H1 (cell line): Measurements from ENCODE around the gene MTNR1B. TPM values are rescaled to one million over a fixed set of nuclear protein-coding genes. Genes with fewer than 3 reads are reported as not detected.

Experiments
- CTCF ChIA-PET: fragments of 300-600 bp; sonication (Branson Sonifier 250); formaldehyde crosslinking; loops from one replicate; lab custom pipeline; 2021; ENCODE audit not compliant: partially characterized antibody; lab: Charles Lee
- POLR2A ChIA-PET: fragments of 300-600 bp; sonication (Branson Sonifier 250); formaldehyde crosslinking; loops from one replicate; lab custom pipeline; 2021; ENCODE audit warnings: inconsistent platforms; ENCODE audit not compliant: partially characterized antibody; lab: Charles Lee
- DNase-seq, 2 experiments: peaks; one replicate each; pipeline versions ENCODE4 v3.0.0 to v3.0.0-alpha.2; 2010 to 2022; ENCODE audit warnings: low spot score in 2 of 2, low read depth in 1 of 2, mixed read lengths in 1 of 2
- FAIRE-seq: peaks from 2 replicates; lab custom pipeline; 2011; peaks lifted over from hg19 to GRCh38; lab: Jason Lieb, UNC
- H2AFZ ChIP-seq: 2 replicates; pipeline ENCODE4 v1.8.1; 2012; ENCODE audit warnings: low read length, inconsistent platforms
- H2AK5ac ChIP-seq: 2 replicates; pipeline ENCODE4 v1.6.1; 2013; ENCODE audit warnings: low read depth, low read length
- H2BK120ac ChIP-seq: replicated peaks from 2 replicates; pipeline ENCODE3; 2013; ENCODE audit warnings: low read depth, low read length, inconsistent platforms
- H2BK12ac ChIP-seq: 2 replicates; pipeline ENCODE4 v1.6.1; 2013; ENCODE audit warnings: low read depth, low read length
- H2BK15ac ChIP-seq: 2 replicates; pipeline ENCODE4 v1.6.1; 2013; ENCODE audit warnings: low read length
- H2BK20ac ChIP-seq: 2 replicates; pipeline ENCODE4 v1.6.1; 2013; ENCODE audit warnings: low read length
- H2BK5ac ChIP-seq: 2 replicates; pipeline ENCODE4 v1.6.1; 2013; ENCODE audit warnings: low read depth, low read length
- H3K14ac ChIP-seq: 2 replicates; pipeline ENCODE4 v1.6.1; 2013; ENCODE audit warnings: inconsistent platforms; ENCODE audit not compliant: insufficient read length
- H3K18ac ChIP-seq: 2 replicates; pipeline ENCODE4 v1.6.1; 2013; ENCODE audit warnings: low read length; ENCODE audit errors: extremely low read depth
- H3K23ac ChIP-seq: 2 replicates; pipeline ENCODE4 v1.6.1; 2013; ENCODE audit warnings: inconsistent platforms; ENCODE audit not compliant: insufficient read length
- H3K23me2 ChIP-seq: 2 replicates; pipeline ENCODE4 v1.6.1; 2013; ENCODE audit warnings: low read depth, low read length
- H3K27ac ChIP-seq: 2 replicates; pipeline ENCODE4 v1.6.1; 2011; ENCODE audit warnings: low read depth, low read length, inconsistent platforms
- H3K27me3 ChIP-seq, 4 experiments: replicated peaks in 1 of 4; 1 replicate in 1 of 4; 2 replicates in 3 of 4; pipeline versions ENCODE4 v1.6.1 to v1.8.1; 2011 to 2013; ENCODE audit warnings: low read length in 3 of 4, mild to moderate bottlenecking in 3 of 4, inconsistent platforms in 2 of 4, mixed read lengths in 2 of 4, moderate library complexity in 1 of 4; ENCODE audit not compliant: control insufficient read depth in 3 of 4, insufficient read depth in 3 of 4; ENCODE audit errors: extremely low read depth in 1 of 4
- H3K36me3 ChIP-seq, 4 experiments: 2 replicates each; pipeline versions ENCODE4 v1.6.1 to v1.8.1; 2011 to 2013; ENCODE audit warnings: mild to moderate bottlenecking in 4 of 4, low read length in 3 of 4, moderate library complexity in 2 of 4, control low read depth in 1 of 4, inconsistent platforms in 1 of 4; ENCODE audit not compliant: insufficient read depth in 4 of 4, control insufficient read depth in 2 of 4
- H3K4ac ChIP-seq: replicated peaks from 2 replicates; pipeline ENCODE3; 2013; ENCODE audit warnings: low read length, low read depth, mixed read lengths, inconsistent platforms; ENCODE audit not compliant: insufficient read length
- H3K4me1 ChIP-seq, 4 experiments: replicated peaks in 1 of 4; 1 replicate in 1 of 4; 2 replicates in 3 of 4; pipeline versions ENCODE4 v1.6.1 to v1.8.1; 2011 to 2013; ENCODE audit warnings: low read length in 3 of 4, inconsistent platforms in 2 of 4, mixed read lengths in 1 of 4; ENCODE audit not compliant: insufficient read depth in 4 of 4, control insufficient read depth in 3 of 4
- H3K4me2 ChIP-seq, 2 experiments: 2 replicates each; pipeline versions ENCODE4 v1.6.1 to v1.8.1; 2011 to 2013; ENCODE audit warnings: low read depth in 2 of 2, low read length in 2 of 2, control low read depth in 1 of 2, inconsistent platforms in 1 of 2, mild to moderate bottlenecking in 1 of 2; ENCODE audit not compliant: insufficient read depth in 1 of 2
- H3K4me3 ChIP-seq, 4 experiments: fragments of 200-600, 300-600 bp in 1 of 4; sonication (generic), shearing (Covaris generic), sonication (Bioruptor Twin) in 1 of 4; 2 replicates each; pipeline versions ENCODE4 v1.5.1 to v1.8.1; 2011 to 2016; ENCODE audit warnings: low read length in 4 of 4, low read depth in 3 of 4, control low read depth in 2 of 4, inconsistent platforms in 2 of 4, mild to moderate bottlenecking in 2 of 4, mixed read lengths in 1 of 4, moderate library complexity in 1 of 4; ENCODE audit not compliant: insufficient read depth in 2 of 4; ENCODE audit errors: extremely low read depth in 1 of 4
- H3K56ac ChIP-seq: replicated peaks from 2 replicates; pipeline ENCODE3; 2013; ENCODE audit warnings: low read depth, mild to moderate bottlenecking, mixed read lengths, low read length, inconsistent platforms; ENCODE audit not compliant: insufficient read length
- H3K79me1 ChIP-seq: 2 replicates; pipeline ENCODE4 v1.6.1; 2013; ENCODE audit warnings: low read depth, low read length, control low read depth
- H3K79me2 ChIP-seq, 2 experiments: 2 replicates each; pipeline versions ENCODE4 v1.6.1 to v1.8.1; 2012 to 2013; ENCODE audit warnings: low read length in 2 of 2, mild to moderate bottlenecking in 2 of 2, inconsistent platforms in 1 of 2; ENCODE audit not compliant: insufficient read depth in 2 of 2, control insufficient read depth in 1 of 2
- H3K9ac ChIP-seq, 4 experiments: replicated peaks in 1 of 4; 1 replicate in 1 of 4; 2 replicates in 3 of 4; pipeline versions ENCODE4 v1.6.1 to v1.8.1; 2011 to 2013; ENCODE audit warnings: low read depth in 3 of 4, low read length in 3 of 4, control low read depth in 2 of 4, mild to moderate bottlenecking in 2 of 4, moderate library complexity in 2 of 4, inconsistent platforms in 1 of 4; ENCODE audit errors: extremely low read depth in 1 of 4
- H3K9me3 ChIP-seq, 2 experiments: 2 replicates each; pipeline versions ENCODE4 v1.6.1 to v1.8.1; 2012 to 2013; ENCODE audit warnings: mild to moderate bottlenecking in 2 of 2, moderate library complexity in 2 of 2, control low read depth in 1 of 2, inconsistent platforms in 1 of 2, low read depth in 1 of 2, low read length in 1 of 2, mixed read lengths in 1 of 2; ENCODE audit not compliant: insufficient read depth in 2 of 2
- H4K20me1 ChIP-seq, 2 experiments: replicated peaks in 1 of 2; 2 replicates each; pipeline versions ENCODE3 to v1.8.1; 2011 to 2013; ENCODE audit warnings: inconsistent platforms in 2 of 2, low read length in 2 of 2, mild to moderate bottlenecking in 1 of 2; ENCODE audit not compliant: insufficient read depth in 2 of 2, control insufficient read depth in 1 of 2
- H4K5ac ChIP-seq: 2 replicates; pipeline ENCODE4 v1.6.1; 2013; ENCODE audit warnings: low read length, low read depth, mixed read lengths, inconsistent platforms; ENCODE audit not compliant: insufficient read length
- H4K8ac ChIP-seq: 2 replicates; pipeline ENCODE4 v1.8.0; 2013; ENCODE audit warnings: mild to moderate bottlenecking, moderate library complexity, low read length, inconsistent platforms; ENCODE audit not compliant: insufficient read depth; ENCODE audit errors: extremely low read depth
- H4K91ac ChIP-seq: replicated peaks from 2 replicates; pipeline ENCODE3; 2013; ENCODE audit warnings: low read length, mixed read lengths, inconsistent platforms; ENCODE audit not compliant: insufficient read length
- ASH2L ChIP-seq: fragments of 200-600, 300-600 bp; sonication (generic); IDR thresholded peaks from one replicate; pipeline ENCODE4 v1.7.1; 2017; ENCODE audit warnings: low read length
- CBX5 ChIP-seq: fragments of 300-800, 300-1000 bp; sonication (generic); IDR thresholded peaks from 2 replicates; pipeline ENCODE4 v1.7.1; 2016; ENCODE audit warnings: antibody characterized with exemption, low read length, low read depth
- CBX8 ChIP-seq: fragments of 300-800, 300-1000 bp; sonication (generic); IDR thresholded peaks from 2 replicates; pipeline ENCODE4 v1.7.1; 2016; ENCODE audit warnings: low read depth, low read length, borderline replicate concordance
- CHD1 ChIP-seq: IDR thresholded peaks from 2 replicates; pipeline ENCODE4 v1.6.1; 2012; ENCODE audit warnings: low read depth, low read length, improper control_type of control experiment
- CREB1 ChIP-seq: IDR thresholded peaks from 2 replicates; pipeline ENCODE4 v1.6.1; 2012; ENCODE audit warnings: inconsistent platforms
- EGR1 ChIP-seq: IDR thresholded peaks from 2 replicates; pipeline ENCODE4 v1.6.1; 2011; ENCODE audit warnings: low read depth, low read length, borderline replicate concordance
- EP300 ChIP-seq, 2 experiments: IDR thresholded peaks; 1 replicate in 1 of 2; 2 replicates in 1 of 2; pipeline ENCODE4 v1.6.1; 2011 to 2012; ENCODE audit warnings: low read depth in 2 of 2, low read length in 2 of 2, mild to moderate bottlenecking in 2 of 2, borderline replicate concordance in 1 of 2, inconsistent platforms in 1 of 2, moderate library complexity in 1 of 2
- EZH2 ChIP-seq: fragments of 200-600 bp; sonication (generic); IDR thresholded peaks from 2 replicates; pipeline ENCODE4 v1.7.1; 2012; ENCODE audit warnings: low read depth, mild to moderate bottlenecking, moderate library complexity, low read length, inconsistent platforms; ENCODE audit not compliant: severe bottlenecking
- JUND ChIP-seq: IDR thresholded peaks from 2 replicates; pipeline ENCODE4 v1.6.1; 2011; ENCODE audit warnings: mild to moderate bottlenecking, improper control_type of control experiment, low read length
- NANOG ChIP-seq: IDR thresholded peaks from 2 replicates; pipeline ENCODE4 v1.6.1; 2011; ENCODE audit warnings: low read length, low read depth, mild to moderate bottlenecking, inconsistent platforms; ENCODE audit not compliant: insufficient read depth, poor library complexity, severe bottlenecking
- NRF1 ChIP-seq: IDR thresholded peaks from 2 replicates; pipeline ENCODE4 v1.6.1; 2011; ENCODE audit warnings: mild to moderate bottlenecking, low read depth, low read length, improper control_type of control experiment
- PHF8 ChIP-seq: fragments of 200-600 bp; sonication (generic); conservative IDR thresholded peaks from 2 replicates; pipeline ENCODE4 v1.7.1; 2012; ENCODE audit warnings: low read depth, mild to moderate bottlenecking, inconsistent platforms, low read length, moderate library complexity
- POLR2A ChIP-seq, 2 experiments: IDR thresholded peaks; 1 replicate in 1 of 2; 2 replicates in 1 of 2; pipeline ENCODE4 v1.6.1; 2011; ENCODE audit warnings: low read depth in 2 of 2, low read length in 2 of 2, mild to moderate bottlenecking in 2 of 2; ENCODE audit errors: control extremely low read depth in 1 of 2
- RXRA ChIP-seq: IDR thresholded peaks from 2 replicates; pipeline ENCODE4 v1.6.1; 2011; ENCODE audit warnings: low read depth, mild to moderate bottlenecking, low read length, moderate library complexity; ENCODE audit not compliant: insufficient read depth
- TAF7 ChIP-seq: optimal IDR thresholded peaks from 2 replicates; pipeline ENCODE3; 2011; ENCODE audit warnings: low read depth, mild to moderate bottlenecking, inconsistent platforms, low read length, moderate library complexity, borderline replicate concordance
- YY1 ChIP-seq: IDR thresholded peaks from 2 replicates; pipeline ENCODE4 v1.6.1; 2011; ENCODE audit warnings: low read depth, mild to moderate bottlenecking, low read length
- ZNF274 ChIP-seq: IDR thresholded peaks from 2 replicates; pipeline ENCODE4 v1.7.0; 2012; ENCODE audit warnings: low read length, borderline replicate concordance; ENCODE audit errors: extremely low read depth
- polyA plus RNA-seq, 7 experiments: library from polyadenylated mRNA; depleted of rRNA in 3 of 7; stranded (reverse) in 5 of 7; unstranded in 2 of 7; fragments of >200 nt in 5 of 7; fragments of 200-250 nt in 2 of 7; gene quantifications; 1 replicate in 5 of 7; 2 replicates in 1 of 7; 4 replicates in 1 of 7; pipeline versions ENCODE4 v1.2.1 to v1.2.3, GENCODE V29; 2011 to 2013; ENCODE audit warnings: missing spikeins in 2 of 7, mixed read lengths in 2 of 7
- total RNA-seq: library from RNA; stranded (reverse); fragmentation: NEBNext Ultra II Directional; extraction: Animal tissue kit (Norgen Biotek cat#: 25700); gene quantifications from 2 replicates; pipeline ENCODE4 v1.2.1, GENCODE V29; 2021

Gene MTNR1B
- total and polyA plus RNA-seq, 2 of the 8 experiments (the other 6 are each of a cell fraction or from before 2014, with no cell fraction given) = 0.08 TPM; not detected in 1

- no peak overlapping the region for H3K9ac ChIP-seq
- no peak overlapping the region for H2AFZ ChIP-seq
- no peak overlapping the region for H3K4me2 ChIP-seq
- no peak overlapping the region for H2BK5ac ChIP-seq
- no peak overlapping the region for H3K56ac ChIP-seq
- H4K5ac ChIP-seq = no peak overlapping the region
- no peak overlapping the region for H3K23ac ChIP-seq
- no peaks in the 10 kb centered on the region; a peak in 1 of 4 replicates for H3K9me3 ChIP-seq
- no peaks in the 10 kb centered on the region for H3K4me1 ChIP-seq
- no peak overlapping the region for H3K4me3 ChIP-seq
- H3K36me3 ChIP-seq = no peaks in the 10 kb centered on the region
- H2BK20ac ChIP-seq = no peak overlapping the region
- H2BK120ac ChIP-seq = no peak overlapping the region
- ChIA-PET CTCF (interaction anchor here (0.7 to 1.6 kb wide), 7 partner anchors 12 to 553 kb away, joined by 3 to 4 read pairs (median 3); no protein-coding TSS in a partner anchor), POLR2A (no interaction called here)
- no peak overlapping the region for H2BK15ac ChIP-seq
- DNase-seq (no peak), FAIRE-seq (no peak)
- no peak overlapping the region for H3K4ac ChIP-seq
- no peaks in the 10 kb centered on the region for H3K27me3 ChIP-seq
- no peak overlapping the region for H2AK5ac ChIP-seq
- H3K79me1 ChIP-seq = no peaks in the 10 kb centered on the region
- H3K23me2 ChIP-seq = no peaks in the 10 kb centered on the region
- no peak overlapping the region for H3K18ac ChIP-seq
- no peaks in the 10 kb centered on the region for H3K79me2 ChIP-seq
- H4K91ac ChIP-seq = no peak overlapping the region
- no peaks in the 10 kb centered on the region for H4K20me1 ChIP-seq
- H4K8ac ChIP-seq = no peak overlapping the region
- H3K27ac ChIP-seq = no peak overlapping the region
- no peak overlapping the region for H2BK12ac ChIP-seq
- no peak overlapping the region for H3K14ac ChIP-seq
- TF ChIP-seq EZH2 (no peak), RXRA (no peak), CHD1 (no peak), JUND (no peak), ASH2L (no peak), CREB1 (no peak), CBX5 (no peak), ZNF274 (no peak), CBX8 (no peak), POLR2A (IDR thresholded peaks at IDR 0.05; ENCODE audit: control extremely low read depth in 1 of 2, low read depth in 2 of 2, low read length in 2 of 2) (no peak), NRF1 (no peak), TAF7 (no peak), NANOG (no peak), PHF8 (no peak), YY1 (no peak), EGR1 (no peak), EP300 (IDR thresholded peaks at IDR 0.05; ENCODE audit: borderline replicate concordance in 1 of 2, low read depth in 2 of 2, low read length in 2 of 2) (no peak)
Observed at GRCh38 chr11:93001806-93002205, 32.4 kb downstream of the MTNR1B start.
